T-helper 2 cell (primary cell): ENCODE data around the gene KLHDC7B.

Experiments
- DNase-seq, 5 experiments: peaks; one replicate each; pipeline versions ENCODE4 v3.0.0 to v3.0.0-alpha.2; 2012 to 2022

The KLHDC7B gene

GRCh38 chr22:50529897-50530579, 15.7 kb upstream of the KLHDC7B start, which contains the start of gene TYMP:
TYMP (minus strand) TSS chr22:50530012; CDS start chr22:50529709, 303 bp downstream.
- peak; percentile 47 to 83 (median 58) for DNase-seq

GRCh38 chr22:50530580-50530876, 15.2 kb upstream of the KLHDC7B start:
- DNase-seq, result no peak

- DNase-seq, result peak; percentile 44 to 93 (median 69)
Observed at GRCh38 chr22:50530877-50531545, 14.7 kb upstream of the KLHDC7B start.

- DNase-seq, result peak in 4 of 5 experiments; percentile 46 to 87 (median 56)
Observed at GRCh38 chr22:50531546-50531961, 14.1 kb upstream of the KLHDC7B start.

GRCh38 chr22:50531962-50532674, 13.6 kb upstream of the KLHDC7B start:
- peak in 1 of 5 experiments; percentile 13 for DNase-seq

- no peak for DNase-seq
Observed at GRCh38 chr22:50532824-50533796, 12.6 kb upstream of the KLHDC7B start.

GRCh38 chr22:50533856-50534711, 11.6 kb upstream of the KLHDC7B start:
- DNase-seq, result peak in 1 of 5 experiments; percentile 18

- DNase-seq, result no peak
Observed at GRCh38 chr22:50535113-50535512, 10.6 kb upstream of the KLHDC7B start.

GRCh38 chr22:50536226-50536625, 9.5 kb upstream of the KLHDC7B start:
- no peak for DNase-seq

- no peak for DNase-seq
Observed at GRCh38 chr22:50537765-50538164, 7.9 kb upstream of the KLHDC7B start.

GRCh38 chr22:50540381-50540780, 5.3 kb upstream of the KLHDC7B start:
- DNase-seq, result no peak

- peak in 1 of 5 experiments; percentile 70 for DNase-seq
Observed at GRCh38 chr22:50541667-50542026, 4.1 kb upstream of the KLHDC7B start.

- DNase-seq, result peak in 1 of 5 experiments; percentile 91
Observed at GRCh38 chr22:50542416-50542927, 3.2 kb upstream of the KLHDC7B start.

GRCh38 chr22:50544078-50544745, 1.5 kb upstream of the KLHDC7B start:
- DNase-seq, result peak; percentile 58 to 83 (median 75)

- DNase-seq, result peak in 1 of 5 experiments; percentile 83
Observed at GRCh38 chr22:50544746-50545253, 899 bp upstream of the KLHDC7B start.

- no peak for DNase-seq
Observed at GRCh38 chr22:50546326-50547262, 895 bp downstream of the KLHDC7B start.

GRCh38 chr22:50547263-50547985, 1.7 kb downstream of the KLHDC7B start:
- no peak for DNase-seq
